Stimulated activated CD8-positive, alpha-beta memory T cell treated with anti-CD3 and anti-CD28 coated beads, Interleukin-12 subunit alpha, Interleukin-12 subunit beta, amount 100 ng/mL, for 1 hour (primary cell): ENCODE measurements around the gene PVALB.
"Not testable (repeated sequence)": the region's sequence is repeated elsewhere in the genome, so short reads cannot be mapped to it uniquely, and the experiment has no call there.

Experiments
- DNase-seq: peaks from one replicate; pipeline ENCODE4 v3.0.0-alpha.2; 2020; ENCODE audit warnings: low read depth

PVALB gene

DNA sequence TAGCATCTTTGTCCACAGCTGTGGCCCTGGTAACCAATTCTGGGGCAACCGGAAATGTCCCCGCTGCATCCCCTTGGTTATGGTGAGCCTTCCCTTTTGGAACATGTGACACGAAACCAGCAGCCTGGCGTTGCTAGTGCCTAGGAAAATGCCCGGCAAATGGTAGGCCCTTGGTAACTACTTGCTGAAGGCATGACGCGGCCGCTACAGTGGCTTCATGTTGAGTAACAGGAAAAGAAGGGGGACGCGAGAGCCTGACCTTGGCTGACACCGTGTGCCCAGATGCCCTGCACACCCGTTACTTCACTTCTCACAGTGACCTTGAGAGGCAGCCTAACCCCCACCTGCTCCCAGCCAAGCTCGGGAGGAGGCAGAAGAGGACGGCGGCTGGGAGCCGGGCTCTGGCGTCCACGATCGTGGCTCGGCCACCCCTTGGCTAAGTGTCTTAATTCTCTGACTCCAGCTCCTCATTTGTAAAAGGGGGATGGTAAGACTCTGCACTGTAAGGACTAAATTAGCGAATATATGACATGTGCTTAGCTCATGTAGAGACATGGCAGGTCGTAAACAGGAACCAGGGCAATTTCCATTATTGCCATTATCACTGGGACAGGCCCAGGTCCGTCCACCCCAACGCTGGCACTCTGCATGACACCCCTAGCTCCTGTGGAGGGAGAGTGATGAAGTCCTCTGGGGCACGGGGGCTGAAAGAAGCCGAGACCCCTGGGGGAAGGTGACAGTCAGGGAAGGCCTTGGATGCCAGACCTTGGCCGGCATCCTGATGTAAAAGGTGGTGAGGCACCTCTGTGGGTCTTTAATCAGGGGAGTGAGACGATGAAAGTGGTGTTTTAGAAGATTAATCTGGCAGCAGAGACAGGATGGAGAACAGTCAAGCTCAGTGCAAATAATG is 59.8 kb downstream of the PVALB start:
- DNase-seq = no peak

- no peak for DNase-seq
Observed at GRCh38 chr22:36756031-36756430, 60.8 kb downstream of the PVALB start.

DNA sequence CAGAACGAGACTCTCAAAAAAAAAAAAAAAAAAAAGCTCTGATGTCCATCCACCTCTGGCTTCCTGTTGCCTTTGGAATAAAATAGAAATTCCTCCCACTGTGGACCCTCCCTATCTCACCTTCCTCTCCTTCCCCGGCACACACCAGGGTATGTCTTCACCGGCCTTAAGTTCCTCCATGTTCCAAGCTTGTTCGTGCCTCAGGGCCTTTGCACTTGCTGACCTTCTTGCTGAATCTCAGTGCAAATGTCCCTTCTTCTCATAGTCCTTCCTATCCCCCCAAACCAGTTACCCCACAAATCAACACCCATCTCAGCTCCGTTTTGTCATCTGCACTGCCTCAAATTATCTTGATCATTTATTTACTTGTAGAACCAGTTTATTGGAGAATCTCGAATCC is 61.5 kb downstream of the PVALB start:
- DNase-seq = no peak

- DNase-seq = not testable (repeated sequence)
Observed at GRCh38 chr22:36754881-36755280, 62.0 kb downstream of the PVALB start.

DNA sequence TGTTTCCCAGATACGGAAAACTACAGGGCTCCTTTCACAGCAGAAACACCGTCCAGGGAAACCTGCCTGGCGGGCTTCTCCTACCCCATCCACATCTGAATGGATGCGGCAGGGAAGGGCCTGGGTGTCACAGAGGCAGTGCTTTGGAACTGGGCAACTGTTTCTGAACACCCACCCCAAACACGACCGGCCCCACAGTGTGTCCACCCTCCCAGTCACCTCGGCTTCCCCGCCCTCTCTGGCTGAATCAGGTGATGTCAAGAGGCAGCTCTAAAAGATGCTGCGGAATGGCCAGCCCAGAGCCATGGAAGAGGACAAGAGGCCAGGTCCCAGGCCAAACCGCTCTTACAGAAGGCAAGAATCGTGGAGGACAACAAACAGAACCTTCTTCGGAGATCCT is 62.9 kb downstream of the PVALB start:
- no peak for DNase-seq

DNA sequence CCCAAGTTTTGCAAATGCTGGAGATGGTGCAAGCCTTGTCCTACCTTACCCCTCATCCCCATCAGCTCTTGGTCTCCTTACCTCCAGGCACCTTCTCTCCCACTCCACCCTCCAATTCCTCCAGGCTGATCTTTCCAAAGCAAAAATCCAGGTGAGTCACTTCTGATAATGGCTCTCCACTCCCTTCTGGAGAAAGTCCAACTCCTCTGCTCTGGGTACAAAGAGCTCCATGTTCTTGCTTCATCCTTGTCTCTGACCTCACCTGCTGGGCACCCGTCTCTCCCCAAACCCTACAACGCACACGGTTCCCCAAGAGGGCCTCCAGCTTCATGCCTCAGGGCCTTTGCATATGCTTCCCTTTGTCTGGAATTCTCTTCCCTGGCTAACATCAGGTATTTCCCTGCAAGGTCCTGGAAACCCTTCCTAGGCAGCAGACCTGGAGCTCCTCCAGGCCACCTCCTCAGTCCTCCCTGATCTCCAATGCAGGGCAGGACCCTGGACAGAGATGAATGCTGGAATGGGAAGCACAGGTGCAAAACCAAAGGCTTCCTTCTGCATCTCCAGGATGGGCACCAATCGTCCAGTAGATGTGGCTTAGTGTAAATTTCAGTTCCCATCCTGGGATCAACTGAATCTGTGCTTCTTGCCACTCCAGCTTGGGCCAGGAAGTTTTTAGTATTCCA is 63.6 kb downstream of the PVALB start:
- DNase-seq = no peak
